ENCODE data around the gene VAV2.

GRCh38 chr9:133924453-133924852, 67.7 kb downstream of the VAV2 start:
- no peak for TF ChIP-seq REST (IDR thresholded peaks at IDR 0.05)
- no peak for TF ChIP-seq POLR2A (IDR thresholded peaks at IDR 0.05; ENCODE audit: low read length)
- no peak for TF ChIP-seq ESRRA (IDR thresholded peaks at IDR 0.05; ENCODE audit: borderline replicate concordance, low read length)
- no peak for TF ChIP-seq CTCF (IDR thresholded peaks at IDR 0.05)
- no peak for TF ChIP-seq FOXS1 (CRISPR knock-in tag; IDR thresholded peaks at IDR 0.05)
- no peak for TF ChIP-seq EP300 (IDR thresholded peaks at IDR 0.05)
- no peak for TF ChIP-seq MAX (IDR thresholded peaks at IDR 0.05)
- TF ChIP-seq KDM1A (IDR thresholded peaks at IDR 0.05; ENCODE audit: low read depth) = no peak
- TF ChIP-seq RNF2 (IDR thresholded peaks at IDR 0.05; ENCODE audit: borderline replicate concordance, low read depth) = no peak
- TF ChIP-seq ZSCAN20 (CRISPR knock-in tag; IDR thresholded peaks at IDR 0.05) = no peak

All from A549 (cell line).